ENCODE results near the gene PDLIM5.

DNA sequence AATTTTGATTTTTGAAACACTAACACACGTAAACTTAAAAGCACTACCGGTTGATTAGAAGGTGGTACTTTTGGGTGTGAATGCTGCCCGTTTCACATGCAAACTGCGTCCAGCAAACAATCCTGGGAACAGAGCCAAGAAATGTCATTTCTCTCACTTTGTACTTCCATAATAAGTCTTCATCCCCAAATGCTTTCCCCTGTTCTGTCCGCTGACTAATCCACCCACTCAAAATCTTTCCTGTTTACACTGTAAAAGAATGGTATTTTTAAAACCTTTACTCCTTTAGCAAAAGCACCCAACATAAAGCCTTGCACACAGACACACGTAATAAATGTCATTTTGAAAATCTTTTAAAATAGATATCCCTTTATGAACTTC, 39.1 kb upstream of the PDLIM5 start:
- TF ChIP-seq, protein P1, sequence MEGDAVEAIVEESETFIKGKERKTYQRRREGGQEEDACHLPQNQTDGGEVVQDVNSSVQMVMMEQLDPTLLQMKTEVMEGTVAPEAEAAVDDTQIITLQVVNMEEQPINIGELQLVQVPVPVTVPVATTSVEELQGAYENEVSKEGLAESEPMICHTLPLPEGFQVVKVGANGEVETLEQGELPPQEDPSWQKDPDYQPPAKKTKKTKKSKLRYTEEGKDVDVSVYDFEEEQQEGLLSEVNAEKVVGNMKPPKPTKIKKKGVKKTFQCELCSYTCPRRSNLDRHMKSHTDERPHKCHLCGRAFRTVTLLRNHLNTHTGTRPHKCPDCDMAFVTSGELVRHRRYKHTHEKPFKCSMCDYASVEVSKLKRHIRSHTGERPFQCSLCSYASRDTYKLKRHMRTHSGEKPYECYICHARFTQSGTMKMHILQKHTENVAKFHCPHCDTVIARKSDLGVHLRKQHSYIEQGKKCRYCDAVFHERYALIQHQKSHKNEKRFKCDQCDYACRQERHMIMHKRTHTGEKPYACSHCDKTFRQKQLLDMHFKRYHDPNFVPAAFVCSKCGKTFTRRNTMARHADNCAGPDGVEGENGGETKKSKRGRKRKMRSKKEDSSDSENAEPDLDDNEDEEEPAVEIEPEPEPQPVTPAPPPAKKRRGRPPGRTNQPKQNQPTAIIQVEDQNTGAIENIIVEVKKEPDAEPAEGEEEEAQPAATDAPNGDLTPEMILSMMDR (IDR thresholded peaks at IDR 0.05) = no peak
- no peak for TF ChIP-seq POLR2A (IDR thresholded peaks at IDR 0.05)
